Measurements from ENCODE around the gene ZNHIT1.
"Not testable (repeated sequence)": the region's sequence is repeated elsewhere in the genome, so short reads cannot be mapped to it uniquely, and the experiment has no call there.

ZNHIT1 gene

DNA sequence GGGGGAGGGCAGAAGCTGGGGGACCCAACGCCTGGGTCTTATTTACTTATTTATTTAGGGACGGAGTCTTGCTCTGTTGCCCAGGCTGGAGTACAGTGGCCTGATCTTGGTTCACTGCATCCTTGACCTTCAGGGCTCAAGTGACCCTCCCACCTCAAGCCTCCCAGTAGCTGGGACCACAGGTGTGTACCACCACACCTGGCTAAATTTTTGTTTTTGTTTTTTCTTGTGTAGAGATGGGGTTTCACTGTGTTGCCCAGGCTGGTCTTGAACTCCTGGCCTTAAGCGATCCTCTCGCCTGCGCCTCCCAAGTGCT is 15.4 kb upstream of the ZNHIT1 start:
- H3K4me3 ChIP-seq (ENCODE audit: low read depth, low read length), result no peak overlapping the region
- TF ChIP-seq, protein P1, sequence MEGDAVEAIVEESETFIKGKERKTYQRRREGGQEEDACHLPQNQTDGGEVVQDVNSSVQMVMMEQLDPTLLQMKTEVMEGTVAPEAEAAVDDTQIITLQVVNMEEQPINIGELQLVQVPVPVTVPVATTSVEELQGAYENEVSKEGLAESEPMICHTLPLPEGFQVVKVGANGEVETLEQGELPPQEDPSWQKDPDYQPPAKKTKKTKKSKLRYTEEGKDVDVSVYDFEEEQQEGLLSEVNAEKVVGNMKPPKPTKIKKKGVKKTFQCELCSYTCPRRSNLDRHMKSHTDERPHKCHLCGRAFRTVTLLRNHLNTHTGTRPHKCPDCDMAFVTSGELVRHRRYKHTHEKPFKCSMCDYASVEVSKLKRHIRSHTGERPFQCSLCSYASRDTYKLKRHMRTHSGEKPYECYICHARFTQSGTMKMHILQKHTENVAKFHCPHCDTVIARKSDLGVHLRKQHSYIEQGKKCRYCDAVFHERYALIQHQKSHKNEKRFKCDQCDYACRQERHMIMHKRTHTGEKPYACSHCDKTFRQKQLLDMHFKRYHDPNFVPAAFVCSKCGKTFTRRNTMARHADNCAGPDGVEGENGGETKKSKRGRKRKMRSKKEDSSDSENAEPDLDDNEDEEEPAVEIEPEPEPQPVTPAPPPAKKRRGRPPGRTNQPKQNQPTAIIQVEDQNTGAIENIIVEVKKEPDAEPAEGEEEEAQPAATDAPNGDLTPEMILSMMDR (IDR thresholded peaks at IDR 0.05; ENCODE audit: low read depth, low read length), result no peak

DNA sequence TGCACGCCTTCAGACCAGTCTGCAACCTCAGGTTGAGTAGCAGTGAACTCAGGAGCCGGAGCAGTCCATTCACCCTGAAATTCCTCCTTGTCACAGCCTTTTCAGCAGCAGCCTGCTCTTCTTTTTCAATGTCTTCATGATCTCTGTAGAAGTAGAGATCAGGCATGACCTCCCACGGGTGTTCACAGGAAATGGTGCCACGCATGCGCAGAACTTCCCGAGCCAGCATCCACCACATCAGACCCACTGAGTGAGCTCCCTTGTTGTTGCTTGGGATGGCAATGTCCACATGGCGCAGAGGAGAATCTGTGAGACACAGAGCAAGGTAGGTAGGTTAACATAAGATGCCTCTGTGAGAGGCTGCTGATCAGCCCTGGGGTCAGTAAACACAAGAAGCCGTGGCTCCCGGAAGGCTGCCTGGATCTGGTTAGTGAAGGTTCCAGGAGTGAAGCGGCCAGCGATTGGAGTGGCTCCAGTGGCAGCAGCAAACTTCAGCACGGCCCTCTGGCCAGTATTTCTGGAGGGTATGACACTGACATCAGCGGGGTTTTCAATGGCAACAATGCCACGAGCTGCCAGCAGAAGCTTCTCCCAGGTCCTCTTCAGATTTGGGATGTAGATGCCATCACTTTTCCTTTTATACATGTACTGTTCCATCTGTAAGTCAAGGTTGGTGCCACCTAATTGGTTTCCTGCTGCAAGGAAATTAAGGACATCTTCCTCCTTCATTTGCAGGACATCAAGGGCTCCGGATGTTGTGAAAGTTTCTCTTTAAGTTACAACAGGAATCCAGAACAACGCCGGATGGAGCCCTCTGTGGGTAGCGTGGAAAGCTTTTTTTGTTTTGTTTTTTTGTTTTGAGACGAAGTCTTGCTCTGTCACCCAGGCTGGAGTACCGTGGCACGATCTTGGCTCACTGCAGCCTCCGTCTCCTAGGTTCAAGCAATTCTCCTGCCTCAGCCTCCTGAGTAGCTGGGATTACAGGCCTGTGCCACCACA is 13.9 kb upstream of the ZNHIT1 start:
- H3K4me3 ChIP-seq (ENCODE audit: low read depth, low read length), result not testable (repeated sequence)

DNA sequence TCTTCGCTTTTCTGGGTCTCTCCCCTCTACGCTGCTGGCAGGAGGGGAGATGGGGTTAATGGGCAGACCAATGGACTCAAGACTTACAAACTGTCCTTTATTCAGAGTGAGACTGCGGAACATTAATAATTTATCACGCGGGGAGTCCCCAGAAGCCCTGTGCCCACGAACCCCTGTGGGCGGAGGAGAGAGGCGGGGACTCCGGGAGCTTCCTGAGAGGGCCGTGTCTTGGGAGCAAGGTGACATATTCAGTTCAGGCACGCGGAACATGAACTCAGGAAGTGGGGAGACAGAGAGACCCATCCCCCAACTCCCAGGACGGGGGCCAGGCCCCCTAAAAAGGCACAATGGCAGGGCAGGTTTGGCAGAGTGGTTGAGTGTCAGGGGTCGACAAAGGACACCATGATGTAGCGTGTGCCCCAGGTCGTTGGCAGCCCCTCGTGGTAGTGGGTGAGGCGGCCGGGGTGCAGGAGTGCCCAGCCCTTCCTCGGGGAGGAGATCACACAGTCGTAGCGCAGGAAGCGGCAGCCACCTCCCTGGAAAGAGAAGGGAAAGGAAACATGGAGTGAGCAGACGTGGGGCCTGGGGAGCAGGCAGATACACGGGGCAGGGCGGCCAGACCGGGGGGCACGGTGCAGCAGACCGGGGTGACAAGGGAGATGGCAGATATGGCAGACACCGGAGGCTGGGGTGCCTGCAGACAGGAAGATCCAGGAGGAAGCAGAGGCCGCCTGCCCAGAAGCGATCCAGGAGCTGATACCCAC is 11.9 kb upstream of the ZNHIT1 start:
- H3K4me3 ChIP-seq (ENCODE audit: low read depth, low read length), result no peak overlapping the region
- TF ChIP-seq, protein P1 (IDR thresholded peaks at IDR 0.05; ENCODE audit: low read depth, low read length), result no peak

DNA sequence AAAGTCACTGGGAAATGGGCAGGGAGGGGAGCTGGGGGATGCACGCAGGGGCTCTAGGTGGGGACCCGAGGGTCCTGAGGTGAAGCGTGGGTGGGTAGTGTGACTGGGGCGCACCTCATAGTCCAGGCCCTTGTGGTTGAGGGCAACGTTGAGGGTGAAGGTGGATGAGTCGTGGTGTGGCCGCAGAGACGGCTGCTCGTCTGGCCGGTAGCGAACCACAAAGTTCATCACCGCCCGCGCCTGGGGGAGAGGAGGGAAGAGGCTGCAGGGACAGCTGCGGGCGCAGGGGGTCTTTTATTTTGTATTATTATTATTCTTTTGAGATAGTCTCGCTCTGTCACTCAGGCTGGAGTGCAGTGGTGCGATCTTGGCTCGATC is 11.3 kb upstream of the ZNHIT1 start:
- TF ChIP-seq, protein P1 (IDR thresholded peaks at IDR 0.05; ENCODE audit: low read depth, low read length), result no peak
- H3K4me3 ChIP-seq (ENCODE audit: low read depth, low read length), result no peak overlapping the region

DNA sequence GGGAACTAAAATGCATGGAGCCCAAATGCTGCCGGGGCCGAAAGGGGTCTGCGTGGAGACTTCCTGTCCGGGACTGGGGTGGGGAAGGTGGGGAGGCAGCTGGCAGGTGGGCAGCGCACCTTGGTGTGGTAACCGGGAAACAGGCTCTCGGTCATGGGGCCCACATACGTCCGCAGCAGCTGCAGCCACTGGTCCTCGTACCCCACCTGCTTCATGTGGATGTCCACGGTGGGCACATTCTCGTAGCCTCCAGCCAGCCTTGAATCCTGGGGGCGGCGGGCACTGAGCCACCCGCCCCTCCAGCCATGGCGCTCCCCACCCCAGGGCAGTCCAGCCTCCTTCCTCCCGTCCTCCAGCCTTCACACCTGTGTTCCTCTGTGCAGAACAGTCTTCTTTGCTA is 10.5 kb upstream of the ZNHIT1 start:
- no peak overlapping the region for H3K4me3 ChIP-seq (ENCODE audit: low read depth, low read length)
- TF ChIP-seq, protein P1 (IDR thresholded peaks at IDR 0.05; ENCODE audit: low read depth, low read length), result no peak

DNA sequence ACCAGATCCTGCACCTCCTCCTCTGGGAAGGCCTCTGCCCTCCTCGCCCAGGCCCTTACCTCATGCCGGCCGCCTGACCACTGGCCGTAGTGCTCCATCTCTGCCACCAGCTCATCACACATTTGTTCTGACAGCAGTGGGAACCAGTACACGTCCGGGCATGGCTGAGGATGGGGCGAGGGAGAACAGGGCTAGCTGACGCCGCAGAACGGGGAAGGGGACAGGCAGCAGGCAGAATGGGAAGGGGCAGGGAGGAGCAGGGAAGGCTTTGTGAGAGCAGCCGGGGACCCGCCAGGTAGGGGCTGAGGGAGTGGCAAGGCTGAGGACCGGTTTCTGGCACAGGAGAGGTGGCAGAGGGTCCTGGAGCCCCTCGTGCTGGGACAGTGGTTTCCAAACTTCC is 9.2 kb upstream of the ZNHIT1 start:
- no peak overlapping the region for H3K4me3 ChIP-seq (ENCODE audit: low read depth, low read length)
- TF ChIP-seq, protein P1 (IDR thresholded peaks at IDR 0.05; ENCODE audit: low read depth, low read length), result no peak

DNA sequence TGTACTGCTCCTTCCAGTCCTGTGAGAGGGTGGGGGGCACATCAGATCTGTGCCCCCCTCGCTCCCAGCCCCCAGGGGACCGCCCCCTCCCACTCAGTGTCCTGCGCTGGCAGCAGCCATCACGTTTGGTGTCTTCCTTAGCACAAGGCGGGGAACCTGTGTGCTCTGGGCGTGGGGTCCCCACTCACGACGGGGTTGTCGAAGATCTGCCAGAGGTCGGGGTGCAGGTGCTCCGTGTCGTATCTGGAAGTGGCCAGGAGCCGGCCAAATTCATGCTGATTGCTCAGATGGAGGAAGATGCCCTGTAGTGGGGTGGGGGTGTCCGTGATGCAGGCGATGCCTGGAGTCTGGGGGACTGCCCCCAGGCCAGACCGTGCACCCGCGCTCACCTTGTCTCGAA is 7.8 kb upstream of the ZNHIT1 start:
- TF ChIP-seq, protein P1 (IDR thresholded peaks at IDR 0.05; ENCODE audit: low read depth, low read length), result no peak
- no peak overlapping the region for H3K4me3 ChIP-seq (ENCODE audit: low read depth, low read length)

Measured in WI38 (cell line).